BJ (cell line): Measurements from ENCODE around the gene FRMD3. TPM values are rescaled to one million over a fixed set of nuclear protein-coding genes. Genes with fewer than 3 reads are reported as not detected.

Experiments used
- CTCF ChIA-PET: fragments of 350-600 bp; formaldehyde crosslinking; extraction: SDS; loops from one replicate; lab custom pipeline; 2021; ENCODE audit warnings: antibody characterized with exemption, inconsistent platforms; lab: Yijun Ruan, JAX
- POLR2A ChIA-PET: fragments of 300-600 bp; sonication (Branson Sonifier 250); formaldehyde crosslinking; extraction: SDS; loops from one replicate; lab custom pipeline; 2021; ENCODE audit warnings: antibody characterized with exemption; lab: Charles Lee
- DNase-seq: peaks from one replicate; pipeline ENCODE4 v3.0.0-alpha.2; 2011; ENCODE audit warnings: low read depth
- H3K27me3 ChIP-seq: 2 replicates; pipeline ENCODE4 v1.6.0; 2011; ENCODE audit warnings: low read length; ENCODE audit not compliant: control insufficient read depth, insufficient read depth
- H3K36me3 ChIP-seq: 2 replicates; pipeline ENCODE4 v1.5.1; 2011; ENCODE audit warnings: low read length; ENCODE audit not compliant: control insufficient read depth, insufficient read depth
- H3K4me3 ChIP-seq: 2 replicates; pipeline ENCODE4 v1.5.1; 2011; ENCODE audit warnings: low read depth, mild to moderate bottlenecking, control low read depth, low read length
- polyA plus RNA-seq: library from polyadenylated mRNA; depleted of rRNA; stranded (reverse); fragments of >200 nt; gene quantifications from 2 replicates; pipeline ENCODE4 v1.2.3, GENCODE V29; 2011
- TF ChIP-seq, protein P1 (sequence below): IDR thresholded peaks from 2 replicates; pipeline ENCODE4 v1.5.1; 2011; ENCODE audit warnings: low read depth, mild to moderate bottlenecking, control low read depth, inconsistent platforms, low read length, moderate library complexity; ENCODE audit not compliant: insufficient read depth

Gene FRMD3
- polyA plus RNA-seq, 1 experiment, result 0.10 TPM

DNA sequence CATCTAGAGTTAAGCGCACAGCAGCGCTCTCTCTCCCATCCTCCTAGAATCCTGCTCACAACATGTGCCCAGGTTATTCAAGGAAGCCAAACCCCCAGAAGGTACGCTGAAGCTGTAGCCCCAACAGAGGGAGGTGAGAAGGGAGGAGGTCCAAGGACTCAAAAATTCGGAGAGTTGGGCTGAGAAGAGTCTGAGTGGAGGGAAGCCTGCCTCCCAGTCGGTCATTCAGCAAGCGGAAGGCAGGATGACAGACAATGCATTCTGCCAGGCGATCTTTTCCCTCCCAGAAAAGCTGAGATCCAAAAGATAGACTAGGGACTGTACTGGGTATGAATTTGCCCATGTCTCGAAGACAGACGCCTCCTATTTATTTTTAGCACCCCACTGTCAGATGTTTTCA is 189.2 kb downstream of the FRMD3 start:
- DNase-seq, result no peak
- H3K4me3 ChIP-seq, result no peak overlapping the region
- no peaks in the 10 kb centered on the region for H3K27me3 ChIP-seq
- CTCF ChIA-PET, result interaction anchor here (1.1 kb wide), 1 partner anchor 14 kb away, joined by 3 read pairs; no protein-coding TSS in a partner anchor
- POLR2A ChIA-PET, result no interaction called here
- TF ChIP-seq, protein P1, sequence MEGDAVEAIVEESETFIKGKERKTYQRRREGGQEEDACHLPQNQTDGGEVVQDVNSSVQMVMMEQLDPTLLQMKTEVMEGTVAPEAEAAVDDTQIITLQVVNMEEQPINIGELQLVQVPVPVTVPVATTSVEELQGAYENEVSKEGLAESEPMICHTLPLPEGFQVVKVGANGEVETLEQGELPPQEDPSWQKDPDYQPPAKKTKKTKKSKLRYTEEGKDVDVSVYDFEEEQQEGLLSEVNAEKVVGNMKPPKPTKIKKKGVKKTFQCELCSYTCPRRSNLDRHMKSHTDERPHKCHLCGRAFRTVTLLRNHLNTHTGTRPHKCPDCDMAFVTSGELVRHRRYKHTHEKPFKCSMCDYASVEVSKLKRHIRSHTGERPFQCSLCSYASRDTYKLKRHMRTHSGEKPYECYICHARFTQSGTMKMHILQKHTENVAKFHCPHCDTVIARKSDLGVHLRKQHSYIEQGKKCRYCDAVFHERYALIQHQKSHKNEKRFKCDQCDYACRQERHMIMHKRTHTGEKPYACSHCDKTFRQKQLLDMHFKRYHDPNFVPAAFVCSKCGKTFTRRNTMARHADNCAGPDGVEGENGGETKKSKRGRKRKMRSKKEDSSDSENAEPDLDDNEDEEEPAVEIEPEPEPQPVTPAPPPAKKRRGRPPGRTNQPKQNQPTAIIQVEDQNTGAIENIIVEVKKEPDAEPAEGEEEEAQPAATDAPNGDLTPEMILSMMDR, result no peak
- no peaks in the 10 kb centered on the region for H3K36me3 ChIP-seq

DNA sequence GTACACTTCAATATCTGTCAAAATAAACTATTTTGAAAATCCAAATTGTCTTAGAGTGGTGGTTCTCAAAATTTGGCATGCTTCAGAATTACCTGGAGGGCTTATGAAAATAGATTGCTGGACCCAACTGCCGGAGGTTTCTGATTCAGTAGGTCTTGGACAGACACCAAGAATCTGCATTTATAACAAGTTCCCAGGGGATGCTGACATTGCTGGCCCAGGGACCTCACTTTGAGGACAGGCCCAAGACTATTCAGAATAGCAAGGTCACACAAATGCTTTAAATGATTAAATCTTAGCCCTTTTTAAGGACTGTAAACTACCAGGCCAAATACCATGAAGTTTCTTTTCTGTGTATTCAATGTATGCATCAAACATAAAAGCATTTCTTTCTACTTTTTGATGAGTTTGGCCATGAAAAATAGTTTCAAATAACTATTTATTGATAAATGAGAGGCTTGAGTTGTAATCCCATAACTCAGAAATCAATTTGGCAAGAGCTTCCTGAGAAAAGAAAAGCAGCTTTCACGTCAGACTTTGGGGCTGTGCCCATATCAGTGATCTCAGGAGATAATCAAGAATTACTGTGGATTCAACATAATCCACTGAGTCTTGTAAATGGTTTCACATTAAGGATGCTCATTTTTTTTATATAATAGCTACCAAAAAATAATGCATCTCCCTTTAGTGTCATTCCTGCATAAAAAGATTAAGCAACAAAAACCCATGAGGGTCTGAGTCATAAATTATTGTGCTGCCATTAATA is 191.4 kb downstream of the FRMD3 start:
- POLR2A ChIA-PET, result no interaction called here
- TF ChIP-seq, protein P1, result no peak
- H3K4me3 ChIP-seq, result no peak overlapping the region
- H3K27me3 ChIP-seq, result no peaks in the 10 kb centered on the region
- CTCF ChIA-PET, result interaction anchor here (2.0 kb wide), 1 partner anchor 13 kb away, joined by 8 read pairs; no protein-coding TSS in a partner anchor
- H3K36me3 ChIP-seq, result no peaks in the 10 kb centered on the region
- no peak for DNase-seq

DNA sequence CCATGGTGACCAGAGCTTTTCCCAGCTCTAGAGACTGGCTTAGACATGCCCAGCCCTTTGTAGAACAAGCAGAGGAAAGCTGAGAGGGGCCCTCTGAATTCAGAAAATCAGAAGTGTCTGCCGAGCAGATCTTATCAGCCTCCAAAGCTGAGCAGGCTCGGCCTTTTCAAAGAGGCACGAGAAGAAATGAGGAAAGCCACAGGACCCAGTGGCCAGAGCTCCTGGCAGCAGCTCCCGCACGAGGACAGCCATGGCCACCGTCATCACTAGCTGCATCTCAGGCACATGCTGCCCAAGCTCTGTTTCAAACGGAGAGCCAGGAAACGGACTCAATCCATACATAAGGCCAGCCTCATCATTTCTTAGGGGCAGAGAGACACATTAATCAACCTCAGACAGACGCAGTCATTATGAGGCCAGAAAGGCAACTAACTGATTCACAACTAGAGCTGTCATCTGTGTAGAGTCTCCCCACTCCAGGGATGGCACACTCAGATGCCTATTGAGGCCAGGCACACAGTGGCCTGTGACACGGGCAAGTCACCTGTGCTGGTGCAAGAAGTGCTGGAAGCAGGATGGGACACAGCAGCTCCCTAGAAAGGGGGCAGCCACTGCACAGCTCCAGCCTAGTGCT is 194.7 kb downstream of the FRMD3 start:
- H3K4me3 ChIP-seq, result no peak overlapping the region
- ChIA-PET POLR2A (no interaction called here), CTCF (interaction anchor here (2.4 kb wide), 1 partner anchor 9 kb away, joined by 7 read pairs; no protein-coding TSS in a partner anchor)
- no peaks in the 10 kb centered on the region for H3K36me3 ChIP-seq
- H3K27me3 ChIP-seq, result no peaks in the 10 kb centered on the region
- no peak for DNase-seq
- TF ChIP-seq, protein P1, result no peak

DNA sequence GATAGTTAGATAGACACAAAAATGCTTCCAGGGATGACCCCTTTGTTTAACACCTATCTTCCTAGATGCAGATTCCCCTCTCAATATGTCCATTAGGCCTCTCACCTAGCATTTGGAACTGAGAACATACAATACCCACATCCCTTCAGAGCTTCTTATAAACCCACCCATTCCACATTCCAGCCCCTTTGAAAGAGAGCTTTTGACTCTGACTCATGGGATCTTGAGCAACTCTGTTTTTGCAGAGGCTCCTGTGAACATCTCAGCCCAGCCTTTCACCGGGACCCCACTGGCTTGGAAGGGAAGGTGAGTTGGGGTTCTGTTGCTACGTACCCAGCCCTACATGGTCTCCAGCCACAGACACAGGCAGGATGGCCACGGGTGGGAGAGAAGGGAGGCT is 195.5 kb downstream of the FRMD3 start:
- TF ChIP-seq, protein P1, result no peak
- DNase-seq, result no peak
- Histone ChIP-seq H3K27me3 (no peaks in the 10 kb centered on the region), H3K4me3 (no peak overlapping the region), H3K36me3 (no peaks in the 10 kb centered on the region)
- POLR2A ChIA-PET, result no interaction called here
- CTCF ChIA-PET, result interaction anchor here (2.4 kb wide), 1 partner anchor 8 kb away, joined by 7 read pairs; no protein-coding TSS in a partner anchor

DNA sequence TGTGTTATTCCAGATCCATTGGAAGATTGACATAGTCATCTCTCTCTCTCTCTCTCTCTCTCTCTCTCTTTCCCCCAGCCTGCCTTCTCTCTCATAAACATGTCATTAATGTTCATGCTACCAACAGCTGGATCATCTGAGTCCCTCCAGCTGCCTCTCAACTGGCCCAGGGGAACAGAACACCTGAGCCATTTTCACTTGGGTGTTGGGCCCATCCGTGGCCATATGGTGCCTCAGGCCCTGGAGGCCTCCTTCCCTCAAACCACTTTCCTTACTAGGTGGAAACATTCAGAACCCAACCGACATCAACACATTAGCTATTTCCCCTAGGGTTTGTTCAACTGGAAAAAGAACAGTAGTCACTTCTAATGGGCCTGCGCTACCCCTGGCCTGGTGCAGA is 196.2 kb downstream of the FRMD3 start:
- TF ChIP-seq, protein P1, result no peak
- ChIA-PET CTCF (interaction anchor here (0.9 to 2.4 kb wide), 2 partner anchors 8 to 202 kb away, joined by 4 to 7 read pairs; no protein-coding TSS in a partner anchor), POLR2A (no interaction called here)
- no peak for DNase-seq
- no peak overlapping the region for H3K4me3 ChIP-seq
- no peaks in the 10 kb centered on the region for H3K27me3 ChIP-seq
- no peaks in the 10 kb centered on the region for H3K36me3 ChIP-seq
